NCI-H1694 (cell line): Measurements from ENCODE around the gene IZUMO1R.
"Not testable (repeated sequence)": the region's sequence is repeated elsewhere in the genome, so short reads cannot be mapped to it uniquely, and the experiment has no call there.

Experiments
- DNase-seq: peaks from one replicate; lab custom pipeline; 2025; lab: John Stamatoyannopoulos, UW

The IZUMO1R gene

GRCh38 chr11:94325681-94326080, 21.3 kb downstream of the IZUMO1R start:
- no peak for DNase-seq

DNA sequence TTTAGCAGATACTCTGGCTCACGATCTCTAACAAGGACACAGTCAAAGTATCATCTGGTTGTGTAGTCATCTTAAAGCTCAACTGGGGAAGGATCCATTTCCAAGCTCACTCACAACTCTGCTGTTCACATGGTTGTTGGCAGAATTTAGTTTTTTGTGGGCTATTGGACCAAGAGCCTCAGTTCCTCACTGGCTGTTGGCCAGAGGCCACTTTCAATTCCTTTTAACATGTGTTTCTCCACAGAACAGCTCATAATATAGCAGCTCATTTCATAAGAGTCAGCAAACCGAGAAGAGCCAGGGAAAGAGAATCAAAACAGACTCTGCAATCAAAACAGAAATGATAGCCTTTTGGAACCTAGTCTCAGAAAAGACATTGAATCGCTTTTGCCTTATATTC, 22.6 kb downstream of the IZUMO1R start:
- DNase-seq: no peak

DNA sequence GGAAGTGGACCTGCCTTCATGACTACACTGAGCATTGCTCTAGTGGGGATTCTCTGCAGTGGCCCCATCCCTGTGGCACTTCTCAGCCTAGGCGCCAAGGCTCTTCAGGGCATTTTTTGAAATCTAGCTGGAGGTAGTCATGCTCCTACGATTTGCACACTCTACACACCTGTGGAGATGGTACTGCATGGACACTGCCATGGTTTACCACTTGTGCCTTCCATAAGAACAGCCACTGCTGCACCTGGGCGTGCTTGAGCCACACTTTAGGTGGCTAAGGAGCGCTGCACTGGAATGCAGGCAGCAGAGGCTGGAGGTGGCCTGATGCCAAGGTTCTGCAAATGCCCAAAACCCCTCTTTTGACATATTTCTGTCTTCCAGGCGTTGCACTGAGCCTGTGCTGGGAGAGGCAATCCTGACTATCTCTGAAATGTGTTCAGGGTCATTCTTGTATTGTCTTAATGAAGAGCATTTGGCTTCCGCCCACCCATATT, 24.3 kb downstream of the IZUMO1R start:
- DNase-seq: no peak

DNA sequence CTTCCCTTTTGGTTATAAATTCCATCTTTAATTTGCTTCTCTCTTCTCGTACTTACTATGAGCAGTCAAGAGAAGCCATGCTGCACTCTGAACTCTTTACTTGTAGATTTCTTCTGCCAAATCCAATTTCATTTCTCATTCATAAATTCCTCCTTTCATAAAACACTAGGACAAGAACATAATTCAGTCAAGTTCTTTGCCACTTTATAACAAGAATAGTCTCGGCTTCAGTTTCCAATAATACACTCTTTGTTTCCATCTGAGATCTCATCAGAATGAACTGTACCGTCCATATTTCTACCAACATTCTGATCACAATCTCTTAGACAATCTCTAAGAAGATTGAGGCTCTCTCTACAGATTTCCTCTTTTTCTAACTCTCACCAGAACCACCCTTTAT, 25.1 kb downstream of the IZUMO1R start:
- no peak for DNase-seq

GRCh38 chr11:94330789-94331188, 26.4 kb downstream of the IZUMO1R start:
- DNase-seq: no peak

DNA sequence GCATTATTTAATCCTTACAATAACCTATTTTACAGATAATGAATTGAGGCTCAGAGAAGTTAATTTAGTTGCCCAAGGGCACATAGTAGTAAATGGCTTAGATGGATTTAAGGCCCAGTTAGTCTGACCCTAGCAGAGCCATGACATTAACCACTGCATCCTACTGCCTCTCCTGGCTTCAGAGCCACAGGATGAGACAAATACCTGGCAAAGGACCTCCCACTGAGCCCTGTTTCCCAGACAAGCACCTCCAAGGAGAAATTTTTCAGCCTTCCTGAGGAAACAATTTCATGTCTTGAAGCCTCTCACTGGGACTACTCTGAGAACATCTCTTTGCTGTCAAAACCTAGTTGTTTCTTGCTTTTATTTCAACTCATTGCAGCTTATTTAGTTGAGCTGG, 28.4 kb downstream of the IZUMO1R start:
- DNase-seq: no peak

- DNase-seq: no peak
Observed at GRCh38 chr11:94336033-94336432, 31.7 kb downstream of the IZUMO1R start.

DNA sequence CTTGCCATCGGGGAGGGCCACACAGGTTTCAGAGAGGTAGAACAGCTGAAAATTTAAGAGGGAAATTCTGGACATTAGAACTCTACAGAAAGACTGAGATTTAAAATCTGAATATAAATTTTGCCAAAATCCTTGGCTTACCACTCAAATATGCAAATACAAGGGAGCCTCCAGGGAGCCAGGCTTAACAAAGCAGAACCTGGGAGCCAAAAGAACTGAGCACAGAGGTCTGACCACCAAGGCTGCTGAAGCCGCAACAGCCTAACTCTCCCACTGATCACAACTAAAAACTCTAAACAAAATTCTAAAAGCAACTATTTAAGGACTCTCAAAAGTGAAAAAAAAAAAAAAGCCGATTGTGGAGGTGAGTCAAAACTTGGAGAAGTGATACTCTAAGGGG, 34.3 kb downstream of the IZUMO1R start:
- DNase-seq: no peak

GRCh38 chr11:94342250-94342649, 37.9 kb downstream of the IZUMO1R start:
- no peak for DNase-seq

DNA sequence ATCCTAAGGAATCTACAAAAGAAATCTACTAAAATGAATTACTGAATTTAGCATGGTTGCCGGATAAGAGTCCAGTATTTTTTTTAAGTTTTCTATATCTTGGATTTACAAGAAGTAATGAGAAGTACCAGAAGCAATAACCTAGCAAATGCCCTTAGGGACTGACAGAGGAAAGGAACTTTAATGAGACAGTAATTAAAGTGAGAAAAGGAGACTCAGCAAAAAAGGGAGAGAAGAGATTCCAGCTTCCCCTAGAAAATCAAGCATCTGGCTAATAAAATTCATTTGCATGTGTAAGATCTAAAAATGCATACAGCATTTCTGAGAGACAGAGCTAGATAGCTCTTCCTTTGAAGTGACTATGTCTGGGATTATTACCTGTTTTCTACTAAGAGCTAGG, 39.1 kb downstream of the IZUMO1R start:
- no peak for DNase-seq

GRCh38 chr11:94346311-94346710, 41.9 kb downstream of the IZUMO1R start:
- DNase-seq: not testable (repeated sequence)

GRCh38 chr11:94350850-94351563, 46.6 kb downstream of the IZUMO1R start:
- DNase-seq: not testable (repeated sequence)
